IMR-90 (cell line): ENCODE data around the gene PRPF6. TPM values are rescaled to one million over a fixed set of nuclear protein-coding genes. Genes with fewer than 3 reads are reported as not detected.

Experiments
- ATAC-seq: fragments of 200-7000 bp; cut with Tn5 transposase; 2 replicates; pipeline ENCODE4 v1.9.1; 2020; ENCODE audit warnings: low read depth, mild to moderate bottlenecking, moderate library complexity
- BruUV-seq: library from RNA; stranded (reverse); fragments of 400-500 nt; replicated peaks from 2 replicates; lab custom pipeline; 2021; lab: Mats Ljungman, UMichigan
- CTCF ChIA-PET: fragments of 300-600 bp; formaldehyde crosslinking; extraction: SDS; loops from one replicate; lab custom pipeline; 2021; ENCODE audit warnings: antibody characterized with exemption; lab: Yijun Ruan, JAX
- POLR2A ChIA-PET: fragments of 300-600 bp; sonication (Branson Sonifier 250); formaldehyde crosslinking; loops from one replicate; lab custom pipeline; 2022; ENCODE audit warnings: antibody characterized with exemption; ENCODE audit not compliant: unreplicated experiment; lab: Charles Lee
- DNase-seq: peaks from one replicate; pipeline ENCODE4 v3.0.0; 2013
- H2AFZ ChIP-seq: replicated peaks from 2 replicates; pipeline ENCODE3; 2013; ENCODE audit warnings: low read length, mild to moderate bottlenecking; ENCODE audit not compliant: poor library complexity
- H2AK5ac ChIP-seq: 2 replicates; pipeline ENCODE4 v1.6.1; 2013; ENCODE audit warnings: low read depth, low read length, inconsistent platforms
- H2AK9ac ChIP-seq: replicated peaks from 2 replicates; pipeline ENCODE3; 2013; ENCODE audit warnings: mild to moderate bottlenecking, low read depth, low read length, moderate library complexity; ENCODE audit not compliant: poor library complexity
- H2BK120ac ChIP-seq: 2 replicates; pipeline ENCODE4 v1.6.1; 2013; ENCODE audit warnings: low read depth, low read length, inconsistent platforms
- H2BK15ac ChIP-seq: 3 replicates; pipeline ENCODE4 v1.6.1; 2013; ENCODE audit warnings: low read depth, low read length, inconsistent platforms
- H2BK20ac ChIP-seq: 2 replicates; pipeline ENCODE4 v1.6.1; 2013; ENCODE audit warnings: low read depth, mild to moderate bottlenecking, inconsistent platforms, low read length, moderate library complexity
- H2BK5ac ChIP-seq: 2 replicates; pipeline ENCODE4 v1.6.1; 2013; ENCODE audit warnings: mild to moderate bottlenecking, low read depth, low read length, inconsistent platforms; ENCODE audit not compliant: poor library complexity, severe bottlenecking
- H3K14ac ChIP-seq: replicated peaks from 2 replicates; pipeline ENCODE4 v1.6.1; 2013; ENCODE audit warnings: low read depth, low read length, inconsistent platforms
- H3K18ac ChIP-seq: 2 replicates; pipeline ENCODE4 v1.6.1; 2013; ENCODE audit warnings: low read depth, low read length, control low read depth
- H3K23ac ChIP-seq: 2 replicates; pipeline ENCODE4 v1.6.1; 2013; ENCODE audit warnings: low read depth, low read length, inconsistent platforms
- H3K27ac ChIP-seq: 2 replicates; pipeline ENCODE4 v1.5.1; 2013; ENCODE audit warnings: mild to moderate bottlenecking, control low read depth, low read length; ENCODE audit not compliant: insufficient read depth
- H3K27me3 ChIP-seq: 2 replicates; pipeline ENCODE4 v1.6.1; 2013; ENCODE audit warnings: low read length; ENCODE audit not compliant: control insufficient read depth, insufficient read depth
- H3K36me3 ChIP-seq: 2 replicates; pipeline ENCODE4 v1.6.1; 2013; ENCODE audit warnings: low read length, mixed read lengths; ENCODE audit not compliant: control insufficient read depth, insufficient read depth
- H3K4ac ChIP-seq: 2 replicates; pipeline ENCODE4 v1.6.1; 2013; ENCODE audit warnings: low read depth, low read length, inconsistent platforms
- H3K4me1 ChIP-seq: 2 replicates; pipeline ENCODE4 v1.6.1; 2013; ENCODE audit warnings: low read length, mixed read lengths; ENCODE audit not compliant: control insufficient read depth, insufficient read depth
- H3K4me2 ChIP-seq: 2 replicates; pipeline ENCODE4 v1.6.1; 2013; ENCODE audit warnings: low read depth, mild to moderate bottlenecking, control low read depth, low read length, moderate library complexity
- H3K4me3 ChIP-seq: 2 replicates; pipeline ENCODE4 v1.5.1; 2013; ENCODE audit warnings: low read depth, mild to moderate bottlenecking, control low read depth, low read length, moderate library complexity; ENCODE audit not compliant: insufficient read depth
- H3K56ac ChIP-seq: 2 replicates; pipeline ENCODE4 v1.6.1; 2013; ENCODE audit warnings: low read length, inconsistent platforms; ENCODE audit not compliant: insufficient read depth; ENCODE audit errors: extremely low read depth
- H3K79me1 ChIP-seq, 2 experiments: 2 replicates each; pipeline ENCODE4 v1.6.1; 2013; ENCODE audit warnings: low read length in 2 of 2, inconsistent platforms in 1 of 2, low read depth in 1 of 2
- H3K9ac ChIP-seq: 2 replicates; pipeline ENCODE4 v1.6.1; 2013; ENCODE audit warnings: low read depth, low read length, control low read depth
- H3K9me1 ChIP-seq: 2 replicates; pipeline ENCODE4 v1.6.1; 2013; ENCODE audit warnings: low read length, inconsistent platforms; ENCODE audit not compliant: insufficient read depth
- H3K9me3 ChIP-seq: 2 replicates; pipeline ENCODE4 v1.6.1; 2013; ENCODE audit warnings: low read length; ENCODE audit not compliant: control insufficient read depth, insufficient read depth
- H4K20me1 ChIP-seq: 2 replicates; pipeline ENCODE4 v1.6.1; 2013; ENCODE audit warnings: low read length, inconsistent platforms; ENCODE audit not compliant: insufficient read depth
- H4K5ac ChIP-seq: 2 replicates; pipeline ENCODE4 v1.6.1; 2013; ENCODE audit warnings: mild to moderate bottlenecking, low read depth, low read length, control low read depth
- H4K8ac ChIP-seq, 2 experiments: 2 replicates each; pipeline ENCODE4 v1.6.1; 2013; ENCODE audit warnings: low read depth in 2 of 2, low read length in 2 of 2, control low read depth in 1 of 2, inconsistent platforms in 1 of 2
- H4K91ac ChIP-seq: 2 replicates; pipeline ENCODE4 v1.6.1; 2013; ENCODE audit warnings: low read depth, low read length, inconsistent platforms; ENCODE audit not compliant: insufficient read depth
- BHLHE40 ChIP-seq: fragments of 150-350 bp; IDR thresholded peaks from 2 replicates; pipeline ENCODE4 v1.6.1; 2016; ENCODE audit warnings: mild to moderate bottlenecking, low read depth, low read length
- CEBPB ChIP-seq: IDR thresholded peaks from 2 replicates; pipeline ENCODE4 v1.6.1; 2012; ENCODE audit warnings: low read depth, low read length, improper control_type of control experiment
- CHD1 ChIP-seq: IDR thresholded peaks from 2 replicates; pipeline ENCODE4 v1.6.1; 2012; ENCODE audit warnings: low read depth, low read length, improper control_type of control experiment
- CTCF ChIP-seq: conservative IDR thresholded peaks from 2 replicates; pipeline ENCODE4 v1.5.1; 2012; ENCODE audit warnings: mild to moderate bottlenecking, low read depth, low read length, improper control_type of control experiment
- ELK1 ChIP-seq: fragments of 150-350 bp; IDR thresholded peaks from 2 replicates; pipeline ENCODE4 v1.6.1; 2016; ENCODE audit warnings: low read depth, mild to moderate bottlenecking, low read length, moderate library complexity, borderline replicate concordance
- FOS ChIP-seq: fragments of 150-350 bp; IDR thresholded peaks from 2 replicates; pipeline ENCODE4 v1.6.1; 2016; ENCODE audit warnings: low read depth, low read length
- MAFK ChIP-seq: IDR thresholded peaks from 2 replicates; pipeline ENCODE4 v1.6.1; 2012; ENCODE audit warnings: low read depth, low read length, improper control_type of control experiment
- MAZ ChIP-seq: IDR thresholded peaks from 2 replicates; pipeline ENCODE4 v1.6.1; 2012; ENCODE audit warnings: low read depth, mild to moderate bottlenecking, low read length, improper control_type of control experiment, moderate library complexity, borderline replicate concordance
- MXI1 ChIP-seq: IDR thresholded peaks from 2 replicates; pipeline ENCODE4 v1.6.1; 2012; ENCODE audit warnings: low read depth, mild to moderate bottlenecking, low read length, moderate library complexity, borderline replicate concordance
- NFE2L2 ChIP-seq: fragments of 150-350 bp; IDR thresholded peaks from 2 replicates; pipeline ENCODE4 v1.6.1; 2016; ENCODE audit warnings: low read depth, mild to moderate bottlenecking, low read length
- POLR2A ChIP-seq: IDR thresholded peaks from 2 replicates; pipeline ENCODE4 v1.6.1; 2012; ENCODE audit warnings: mild to moderate bottlenecking, low read depth, low read length
- RAD21 ChIP-seq: IDR thresholded peaks from 2 replicates; pipeline ENCODE4 v1.6.1; 2012; ENCODE audit warnings: low read length, improper control_type of control experiment
- RCOR1 ChIP-seq: IDR thresholded peaks from 2 replicates; pipeline ENCODE4 v1.6.1; 2012; ENCODE audit warnings: mild to moderate bottlenecking, low read length, improper control_type of control experiment; ENCODE audit not compliant: insufficient replicate concordance
- RFX5 ChIP-seq: IDR thresholded peaks from 2 replicates; pipeline ENCODE4 v1.8.0; 2012; ENCODE audit warnings: low read depth, mild to moderate bottlenecking, low read length, moderate library complexity
- SMC3 ChIP-seq: fragments of 150-350 bp; IDR thresholded peaks from 2 replicates; pipeline ENCODE4 v1.6.1; 2016; ENCODE audit warnings: low read depth, mild to moderate bottlenecking, antibody characterized with exemption, low read length, moderate library complexity
- USF2 ChIP-seq: fragments of 150-350 bp; IDR thresholded peaks from 2 replicates; pipeline ENCODE4 v1.6.1; 2017; ENCODE audit warnings: mild to moderate bottlenecking, antibody characterized with exemption, low read length, low read depth
- WGBS, 2 experiments: methylation state at CpG; one replicate each; pipeline versions ENCODE4 v1.1.5 to v1.1.7; 2013; ENCODE audit warnings: missing lambda C conversion rate in 2 of 2; ENCODE audit not compliant: insufficient read length in 1 of 2; ENCODE audit errors: extremely low coverage in 2 of 2; 5-methylcytosine and 5-hydroxymethylcytosine counted together
- dilution Hi-C: fragments of 300-500 bp; cut with HindIII; formaldehyde crosslinking; loops from one replicate; pipeline ENCODE4 v1.14.3; 2018; ENCODE audit warnings: low sequenced_read_pairs; ENCODE audit not compliant: unreplicated experiment
- in situ Hi-C: fragments of 300-500 bp; cut with MboI; formaldehyde crosslinking; loops from 3 replicates; pipeline ENCODE4 v1.14.3; 2019; ENCODE audit warnings: low sequenced_read_pairs, inconsistent platforms, mixed read lengths
- intact Hi-C: fragments of 100-400 bp; cut with micrococcal nuclease; formaldehyde crosslinking; loops from 2 replicates; pipeline ENCODE4 v1.10.0; 2022
- polyA plus RNA-seq, 3 experiments: library from polyadenylated mRNA; depleted of rRNA; stranded (reverse); fragments of >200 nt; gene quantifications; 2 replicates each; pipeline ENCODE4 v1.2.3, GENCODE V29; 2012; ENCODE audit warnings: low replicate concordance in 1 of 3
- total RNA-seq: library from RNA; depleted of rRNA; stranded (reverse); fragments of >200 nt; gene quantifications from 2 replicates; pipeline ENCODE4 v1.2.3, GENCODE V29; 2012

PRPF6 gene
- total and polyA plus RNA-seq, 2 of the 4 experiments (the other 2 are of a cell fraction), result 43.5 to 71.3 TPM

- ATAC-seq, result no peak
- Histone ChIP-seq H3K18ac (no peak overlapping the region), H2AFZ (no peak overlapping the region), H3K4ac (no peak overlapping the region), H3K9ac (no peak overlapping the region), H4K5ac (no peak overlapping the region), H3K9me1 (no peaks in the 10 kb centered on the region), H3K27me3 (peaks cover 66% of the 10 kb centered on the region), H2BK120ac (no peak overlapping the region), H3K27ac (no peak overlapping the region), H3K14ac (no peak overlapping the region), H4K91ac (no peak overlapping the region), H4K8ac (no peak overlapping the region), H4K20me1 (no peaks in the 10 kb centered on the region; the same call in 1 of the 2 replicates), H2BK20ac (no peak overlapping the region), H2BK5ac (no peak overlapping the region), H3K4me2 (no peak overlapping the region), H3K4me1 (no peaks in the 10 kb centered on the region; the same call in 1 of the 2 replicates), H3K4me3 (no peak overlapping the region), H3K36me3 (no peaks in the 10 kb centered on the region), H3K79me1 (no peaks in the 10 kb centered on the region), H2AK5ac (no peak overlapping the region), H3K9me3 (no peaks in the 10 kb centered on the region), H3K23ac (no peak overlapping the region), H2BK15ac (no peak overlapping the region), H2AK9ac (peak overlapping the region; percentile 28), H3K56ac (no peak overlapping the region)
- BruUV-seq, result no TSS peak
- TF ChIP-seq RCOR1 (no peak), CHD1 (no peak), MXI1 (no peak), USF2 (no peak), POLR2A (no peak), CEBPB (no peak), SMC3 (no peak), NFE2L2 (no peak), RAD21 (no peak), RFX5 (no peak), MAZ (no peak), CTCF (no peak), ELK1 (no peak), MAFK (no peak), BHLHE40 (no peak), FOS (no peak)
- in situ Hi-C loops, result no loop called here
- DNase-seq, result no peak
- intact Hi-C loops, result no loop called here
- ChIA-PET CTCF (no interaction called here), POLR2A (no interaction called here)
- dilution Hi-C loops, result no loop called here
- 21% methylated on average over 46 of the region's 49 CpGs; no CpG with 5 or more reads in 1 of the 2 experiments for WGBS, 2 experiments
Observed at GRCh38 chr20:64047968-64048401, 67.1 kb downstream of the PRPF6 start.
